ENCODE measurements around the gene ZNF516.
A peak's percentile ranks its signal among the peaks of the same experiment; 100 is the strongest.

ZNF516 gene

DNA sequence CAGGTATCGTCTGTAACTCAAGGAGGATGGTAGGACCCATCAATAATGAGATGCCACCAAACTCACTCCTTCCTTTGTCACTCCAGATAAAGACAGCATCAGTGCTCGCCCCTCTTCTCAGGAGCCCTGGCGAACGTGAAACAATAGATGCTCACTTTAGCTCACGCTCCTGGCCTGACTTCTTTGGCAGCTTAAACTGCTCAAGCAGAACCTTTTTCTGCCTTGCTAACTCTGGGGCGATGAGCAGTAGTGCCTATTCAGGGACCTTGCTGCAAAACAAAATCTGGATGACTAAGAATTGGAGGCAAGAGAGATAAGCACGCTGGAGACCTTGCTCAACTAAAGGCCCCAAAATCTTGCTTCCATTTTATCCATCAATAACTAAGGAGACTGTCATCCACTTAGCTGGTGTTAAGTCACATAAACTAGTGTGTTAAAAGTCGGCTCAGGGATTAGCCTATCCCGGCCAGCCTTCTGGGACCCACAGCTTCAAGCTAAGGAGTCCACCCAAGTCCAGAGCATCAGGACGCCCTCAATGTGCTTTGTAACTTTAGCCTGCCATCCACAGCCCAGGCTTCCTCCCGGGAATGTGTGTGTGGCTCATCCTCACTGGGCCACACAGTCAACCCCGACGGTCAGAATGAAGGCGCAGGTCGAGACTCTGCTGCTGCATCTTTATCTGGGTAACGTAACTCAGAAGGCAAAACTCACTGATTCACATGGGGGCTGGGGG is 38.9 kb downstream of the ZNF516 start:
- DNase-seq (ENCODE audit: low read depth in 4 of 4, low spot score in 1 of 4) = no peak

DNA sequence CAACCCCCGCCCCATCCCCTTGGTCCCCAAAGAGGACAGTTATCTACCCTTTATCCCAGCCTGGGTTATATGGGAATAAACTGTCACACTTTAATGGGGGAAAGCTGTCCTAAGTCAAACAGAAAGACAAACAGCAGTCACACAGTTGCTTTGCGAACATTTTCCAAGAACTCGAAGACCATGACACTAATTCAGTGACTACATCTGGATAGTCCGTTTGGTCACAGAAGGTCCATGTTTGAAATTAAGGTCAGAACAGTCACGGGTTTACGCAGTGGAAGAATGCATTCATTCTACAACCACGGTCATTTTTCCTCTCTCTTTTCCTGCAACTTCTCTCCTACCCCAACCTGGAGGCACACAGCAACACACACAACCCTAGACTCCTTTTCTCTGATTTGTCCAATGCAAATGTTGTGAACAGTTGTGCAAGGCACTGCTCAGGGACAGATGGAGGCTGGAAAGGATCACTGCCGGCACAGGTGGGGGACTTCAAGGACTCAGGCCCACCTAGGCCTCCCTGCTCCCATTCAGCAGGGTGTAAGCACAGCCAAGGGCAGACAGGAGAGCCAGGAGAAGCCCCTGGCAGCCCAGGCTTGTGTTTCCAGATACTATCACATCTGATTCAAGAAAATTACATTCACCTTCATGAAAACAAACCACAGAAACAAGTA is 39.9 kb downstream of the ZNF516 start:
- no peak for DNase-seq (ENCODE audit: low read depth in 4 of 4, low spot score in 1 of 4)

DNA sequence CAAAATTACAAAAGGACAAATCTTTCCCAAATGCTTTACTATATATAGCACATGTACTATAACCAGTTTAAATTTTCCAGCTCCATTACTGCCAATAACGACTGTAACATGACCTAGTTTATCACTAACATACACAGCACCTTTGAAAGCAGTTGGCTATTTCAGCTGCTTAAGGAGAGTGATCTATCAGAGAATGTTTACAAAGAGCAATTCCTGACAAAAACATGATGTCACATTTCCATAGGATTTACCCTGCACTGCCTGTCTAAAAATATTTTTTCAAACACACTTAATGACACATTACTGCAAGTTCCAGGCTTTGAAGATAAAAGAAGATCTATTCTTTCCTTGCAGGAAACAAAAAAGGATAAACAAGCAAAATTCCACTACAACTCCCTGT is 40.6 kb downstream of the ZNF516 start:
- DNase-seq (ENCODE audit: low read depth in 4 of 4, low spot score in 1 of 4) = no peak

DNA sequence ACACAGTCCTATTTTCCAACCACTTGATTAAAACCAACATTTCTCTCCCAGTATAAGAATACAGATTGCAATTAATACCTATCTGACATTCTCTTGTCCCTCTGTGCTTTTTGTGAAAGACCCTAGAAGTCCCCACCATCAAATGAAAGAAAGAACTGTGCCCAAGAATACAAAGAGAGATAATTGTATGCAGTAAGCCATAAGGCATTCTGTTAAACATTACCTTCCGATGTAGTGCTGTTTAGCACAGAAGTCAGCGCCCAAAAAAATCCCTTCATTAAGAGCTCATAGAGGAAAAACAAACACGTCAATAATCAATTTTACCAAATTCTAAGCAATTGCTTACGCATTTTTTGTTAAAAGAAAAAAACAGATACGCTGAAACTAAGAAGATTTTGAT is 41.1 kb downstream of the ZNF516 start:
- DNase-seq (ENCODE audit: low read depth in 4 of 4, low spot score in 1 of 4) = no peak

DNA sequence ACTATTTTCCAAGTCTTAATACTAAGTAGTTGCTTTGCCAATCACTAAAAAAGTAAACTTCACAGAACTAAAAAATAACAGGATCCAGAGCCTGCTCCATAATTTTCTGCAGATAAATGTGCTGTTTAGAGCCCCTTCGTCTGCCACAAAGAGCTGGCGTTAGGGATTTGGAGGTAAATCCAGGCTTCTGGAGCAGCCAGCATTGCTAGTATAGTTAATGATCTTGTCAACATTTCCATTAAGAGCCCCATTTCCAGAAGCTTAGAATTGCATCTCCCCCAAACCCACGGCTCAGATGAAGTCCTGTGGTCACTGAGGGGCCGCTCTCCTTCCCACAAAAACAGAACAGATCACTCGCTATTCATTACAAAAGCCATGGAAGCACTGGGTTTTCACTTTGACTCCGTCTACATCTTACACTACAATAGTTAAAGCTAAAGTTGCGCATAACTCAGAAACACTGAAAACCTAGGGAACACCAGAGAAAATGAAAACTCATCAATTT is 41.9 kb downstream of the ZNF516 start:
- DNase-seq (ENCODE audit: low read depth in 4 of 4, low spot score in 1 of 4) = no peak

DNA sequence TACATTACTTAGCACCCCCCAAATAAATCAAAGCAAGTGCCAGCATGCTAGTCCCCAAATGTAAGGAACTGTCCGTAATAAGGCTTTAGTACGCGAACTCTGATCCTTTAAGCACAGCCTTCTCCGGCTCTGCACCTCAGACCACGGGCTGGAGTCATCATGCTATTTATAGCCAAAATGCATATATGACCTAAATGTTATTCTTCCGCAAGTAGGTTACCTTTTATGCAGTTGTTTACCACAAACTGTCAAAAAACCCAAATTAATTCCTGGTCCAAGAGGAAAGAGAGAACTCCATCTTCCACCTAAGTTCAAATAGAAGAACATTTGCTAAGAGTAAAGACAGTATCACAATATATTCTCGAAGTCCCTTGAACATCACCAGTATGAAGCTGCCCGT is 42.7 kb downstream of the ZNF516 start:
- DNase-seq (ENCODE audit: low read depth in 4 of 4, low spot score in 1 of 4) = no peak

DNA sequence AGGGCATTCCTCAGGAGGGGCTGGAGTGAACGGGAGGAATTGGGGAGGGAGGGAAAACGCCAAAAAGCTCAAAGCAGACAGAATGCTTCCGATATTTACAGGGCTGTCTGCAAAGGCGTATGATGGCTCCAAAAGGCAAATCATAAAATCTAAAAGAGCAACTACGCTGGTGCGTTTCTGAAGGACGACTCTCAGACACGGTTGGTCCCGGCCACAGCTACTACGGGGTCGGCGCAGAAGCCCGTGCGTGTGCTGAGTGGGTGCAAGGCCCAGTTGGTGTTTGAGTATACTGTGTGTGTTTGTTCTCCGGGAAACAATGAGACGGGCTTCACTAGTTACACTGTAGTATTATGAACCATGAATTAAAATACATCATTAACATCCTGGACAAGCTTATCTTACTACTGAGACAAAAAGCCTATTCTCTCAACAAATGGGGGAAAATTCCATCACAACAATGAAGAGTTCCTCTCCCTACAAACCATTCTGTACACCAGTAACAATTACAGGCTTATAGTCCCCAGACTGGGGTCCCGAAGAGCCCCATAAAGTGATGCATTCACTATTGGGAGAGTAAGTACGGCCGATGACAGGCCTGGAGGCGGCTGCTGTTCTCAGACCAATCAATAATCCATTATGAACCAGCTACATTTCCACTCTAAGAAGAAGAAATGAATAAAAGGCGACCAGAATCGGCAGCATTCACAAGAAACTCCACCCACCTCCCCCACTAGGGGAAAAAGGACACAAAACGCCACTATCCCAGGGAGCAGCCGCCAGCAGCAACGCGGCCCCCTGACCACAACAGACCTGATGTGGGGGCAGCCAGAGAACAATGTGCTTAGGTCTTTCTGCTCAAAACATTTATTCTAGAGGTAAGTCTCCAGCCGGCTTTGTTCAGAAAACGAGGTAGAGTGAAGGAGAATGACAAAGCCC is 43.4 kb downstream of the ZNF516 start:
- no peak for DNase-seq (ENCODE audit: low read depth in 4 of 4, low spot score in 1 of 4)

DNA sequence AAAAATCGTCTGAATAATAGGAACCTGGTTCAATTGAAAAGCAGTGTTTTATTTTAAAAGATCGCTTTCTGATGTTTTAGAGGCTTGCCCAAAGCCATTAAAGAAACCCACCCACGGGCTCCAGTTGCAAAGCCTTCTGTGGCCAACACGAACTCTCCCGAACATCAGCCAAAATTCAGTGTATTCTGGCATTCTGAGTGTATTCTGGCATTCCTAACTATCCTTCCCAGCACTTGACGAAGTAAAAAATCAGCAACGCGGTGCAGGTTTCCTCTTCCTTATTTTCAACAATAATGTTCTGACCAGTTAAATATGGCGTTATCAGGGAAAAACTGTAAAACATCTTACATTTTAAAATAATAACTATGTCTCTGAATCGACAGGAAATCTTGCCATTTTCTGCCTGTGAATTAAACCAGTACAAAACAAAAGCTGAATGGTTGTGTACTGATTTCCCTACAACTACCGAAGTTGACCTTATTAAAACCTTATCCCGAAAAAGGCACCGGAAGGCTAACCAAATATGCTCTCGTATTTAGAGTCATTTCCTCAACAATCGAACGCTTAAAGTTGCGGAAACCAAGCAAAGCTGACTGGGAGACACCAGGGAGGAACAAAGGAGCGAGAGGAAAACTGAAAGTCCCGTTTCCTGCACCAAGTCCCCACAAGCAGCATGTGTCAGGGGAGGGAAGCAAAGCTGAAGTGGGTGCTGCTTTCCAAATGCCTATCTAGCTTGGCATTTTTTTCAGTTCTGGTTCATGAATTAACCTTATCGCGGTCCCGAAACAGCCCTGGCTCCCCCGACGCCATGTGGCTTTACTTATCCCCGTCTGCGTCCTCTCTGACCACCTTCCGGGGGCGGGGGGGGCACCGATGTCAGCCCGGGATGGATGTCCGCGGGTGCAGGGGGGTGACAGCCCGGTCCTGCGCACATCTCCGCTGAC is 44.3 kb downstream of the ZNF516 start:
- DNase-seq (ENCODE audit: low read depth in 4 of 4, low spot score in 1 of 4) = peak in 1 of 4 experiments; percentile 4

DNA sequence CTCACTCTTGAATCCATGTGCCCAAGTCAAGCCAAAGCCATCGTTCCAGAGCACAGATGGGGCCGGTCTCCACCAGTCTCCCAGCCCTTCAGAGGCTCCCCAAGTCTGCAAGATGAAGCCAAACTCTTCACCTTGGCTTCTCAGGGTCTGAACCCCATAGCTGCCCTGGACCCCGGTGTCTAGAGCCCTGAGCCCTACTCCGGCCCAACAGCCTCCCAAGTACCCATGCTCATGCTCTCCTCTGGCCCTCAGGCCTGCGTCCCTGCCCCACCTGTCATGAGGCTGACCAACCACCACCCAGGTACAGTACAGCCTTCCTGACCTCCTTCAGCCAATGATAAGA is 46.0 kb downstream of the ZNF516 start:
- DNase-seq (ENCODE audit: low read depth in 4 of 4, low spot score in 1 of 4) = no peak

DNA sequence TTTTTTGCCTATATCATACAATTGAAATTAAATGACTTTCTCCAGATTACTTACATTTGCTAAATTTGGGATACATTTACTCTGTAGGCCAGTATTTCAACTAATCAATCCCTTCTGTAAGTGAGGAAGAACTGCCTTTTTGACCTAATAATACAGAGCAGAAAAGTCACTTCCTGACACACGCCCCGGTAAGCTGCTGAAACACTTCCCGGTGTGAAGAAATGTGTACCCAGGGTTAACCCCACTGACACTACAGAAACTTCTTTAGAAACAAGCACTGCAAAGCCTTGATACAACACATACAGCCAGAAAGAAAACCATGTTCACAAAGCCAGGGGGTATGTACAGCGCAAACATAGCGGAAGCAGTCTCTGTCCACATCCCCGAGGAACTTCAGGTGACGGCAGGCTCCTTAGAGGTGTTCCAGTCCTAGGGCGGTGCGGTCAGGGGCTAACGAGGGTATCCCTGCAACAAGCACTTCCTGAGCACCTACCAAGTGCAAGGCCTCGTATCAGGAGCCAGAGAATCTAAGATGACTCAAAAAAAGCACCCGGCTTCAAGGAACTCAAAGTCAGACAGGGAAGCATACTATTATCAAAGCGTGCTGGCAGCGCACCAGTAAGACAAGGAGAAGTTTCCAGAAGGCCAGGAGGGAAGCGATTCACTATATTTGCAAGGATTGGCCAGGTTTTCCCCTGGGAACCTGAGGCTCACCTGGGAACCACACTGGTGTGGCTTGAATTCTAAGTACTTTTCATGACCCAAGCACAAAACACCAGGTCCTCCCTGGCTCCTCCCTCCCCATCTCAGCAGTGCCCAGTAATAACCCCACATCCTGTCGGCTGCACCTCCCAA is 46.6 kb downstream of the ZNF516 start:
- DNase-seq (ENCODE audit: low read depth in 4 of 4, low spot score in 1 of 4) = no peak

DNA sequence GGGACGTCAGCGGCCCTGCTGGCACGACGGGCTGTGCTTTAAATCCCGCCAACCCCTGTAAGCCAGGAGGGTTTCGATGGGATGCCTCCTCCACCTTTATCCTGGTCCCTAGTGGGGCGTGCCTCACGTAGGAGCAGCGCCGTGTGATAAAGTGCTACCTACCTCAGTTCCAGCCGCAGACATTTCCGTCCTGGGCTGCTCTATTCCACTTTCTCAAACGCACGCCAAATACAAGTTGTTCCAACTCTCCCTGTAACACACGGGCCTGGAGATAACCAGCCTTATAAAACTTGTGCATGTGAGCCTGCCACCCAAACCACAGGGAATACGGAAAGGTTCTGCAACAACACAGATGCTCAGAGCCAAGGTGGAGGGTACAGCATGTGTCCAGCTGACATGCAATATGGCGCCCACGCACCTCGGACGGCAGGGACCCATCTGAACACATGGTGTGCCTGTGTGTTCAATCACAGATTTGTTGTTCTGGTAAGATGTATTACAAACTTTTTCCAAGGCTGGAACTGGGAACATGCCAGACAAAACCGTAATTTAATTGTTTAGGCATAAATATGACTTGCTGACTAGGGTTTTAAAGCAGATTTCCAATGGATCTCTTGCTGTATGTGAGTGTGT is 47.7 kb downstream of the ZNF516 start:
- no peak for DNase-seq (ENCODE audit: low read depth in 4 of 4, low spot score in 1 of 4)

DNA sequence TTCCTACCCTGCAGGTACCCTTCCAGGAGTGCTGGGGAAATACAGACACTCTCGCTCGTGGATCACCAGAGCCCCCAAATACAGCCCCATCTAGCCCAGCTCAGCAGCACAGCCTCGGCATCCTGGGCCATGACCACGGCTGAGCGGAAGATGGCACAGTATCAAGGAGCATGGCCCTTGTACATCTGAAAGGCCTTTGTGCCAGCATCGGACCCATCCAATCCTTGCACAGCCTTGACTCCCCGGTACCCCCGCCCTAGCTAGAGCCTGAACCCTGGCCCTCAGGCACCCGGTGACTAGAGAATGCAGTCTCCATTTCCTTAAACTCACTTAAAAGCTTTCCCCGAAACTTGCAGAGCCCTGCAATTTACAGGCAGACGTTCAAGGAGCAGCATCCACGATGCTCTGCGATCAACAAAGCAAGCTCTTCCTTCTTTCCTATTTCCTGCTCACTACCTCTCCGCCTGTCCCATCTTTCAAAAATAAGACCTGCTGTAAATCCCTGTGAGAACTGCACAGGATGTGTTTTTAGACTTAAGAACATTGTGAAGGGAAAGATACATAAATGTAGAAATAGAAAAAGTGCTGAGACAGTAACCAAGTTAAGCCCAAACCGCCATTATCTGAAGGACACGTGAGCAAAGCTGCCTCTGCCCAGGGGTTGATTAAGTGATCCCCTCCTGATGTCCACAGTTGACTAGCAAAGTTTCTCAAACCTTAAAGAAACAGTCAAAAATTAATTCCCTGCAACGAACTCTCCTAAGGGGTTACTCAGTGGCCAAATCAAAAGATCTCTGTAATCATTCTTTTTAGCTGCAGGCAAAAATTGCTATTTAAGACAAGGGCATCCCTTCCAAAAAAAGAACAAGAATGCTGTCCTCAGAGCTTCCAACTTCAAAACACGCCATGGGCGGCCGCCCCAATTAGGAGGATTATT is 48.5 kb downstream of the ZNF516 start:
- no peak for DNase-seq (ENCODE audit: low read depth in 4 of 4, low spot score in 1 of 4)

DNA sequence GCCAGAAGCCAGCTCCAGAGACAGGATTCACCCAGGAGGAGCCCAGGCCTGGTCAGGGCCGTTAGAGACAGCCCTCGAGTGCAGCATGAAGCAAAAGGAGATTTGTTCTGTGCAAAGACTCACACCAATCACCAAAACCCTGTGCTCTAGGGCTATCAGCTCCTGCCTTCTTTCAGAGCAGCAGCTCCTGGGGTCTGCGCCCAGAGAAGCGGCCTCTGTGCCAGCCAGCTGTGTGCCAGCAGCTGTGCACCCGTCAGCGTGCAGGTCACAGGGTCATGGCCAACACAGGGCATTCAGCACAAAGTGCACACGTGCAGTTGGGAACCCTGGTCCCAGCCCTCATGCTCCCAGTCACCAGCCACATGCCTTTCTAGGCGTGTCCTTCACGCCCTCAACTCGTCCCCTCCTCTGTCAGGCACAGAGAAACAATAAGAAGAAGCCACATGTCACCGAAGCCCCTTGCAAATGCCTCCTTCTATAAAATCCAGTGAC is 49.3 kb downstream of the ZNF516 start:
- DNase-seq (ENCODE audit: low read depth in 4 of 4, low spot score in 1 of 4) = no peak

DNA sequence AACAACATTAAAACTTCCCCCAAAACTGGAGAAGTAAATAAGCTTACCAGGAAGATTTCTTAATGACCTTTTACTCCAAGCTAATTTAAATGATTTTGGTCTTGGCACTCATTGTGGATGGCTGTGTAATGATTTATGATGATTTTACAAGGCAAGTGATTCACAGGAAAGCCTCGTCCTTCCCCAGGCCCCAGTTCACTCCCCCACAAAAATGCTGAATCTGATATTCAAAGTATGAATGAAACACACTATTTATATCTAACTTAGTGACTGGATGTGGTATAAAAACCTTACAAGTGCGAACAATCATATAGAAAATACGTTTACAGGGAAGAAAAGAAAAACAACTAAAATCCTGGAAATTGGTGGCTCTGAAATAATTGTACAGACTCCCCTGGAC is 49.8 kb downstream of the ZNF516 start:
- no peak for DNase-seq (ENCODE audit: low read depth in 4 of 4, low spot score in 1 of 4)

DNA sequence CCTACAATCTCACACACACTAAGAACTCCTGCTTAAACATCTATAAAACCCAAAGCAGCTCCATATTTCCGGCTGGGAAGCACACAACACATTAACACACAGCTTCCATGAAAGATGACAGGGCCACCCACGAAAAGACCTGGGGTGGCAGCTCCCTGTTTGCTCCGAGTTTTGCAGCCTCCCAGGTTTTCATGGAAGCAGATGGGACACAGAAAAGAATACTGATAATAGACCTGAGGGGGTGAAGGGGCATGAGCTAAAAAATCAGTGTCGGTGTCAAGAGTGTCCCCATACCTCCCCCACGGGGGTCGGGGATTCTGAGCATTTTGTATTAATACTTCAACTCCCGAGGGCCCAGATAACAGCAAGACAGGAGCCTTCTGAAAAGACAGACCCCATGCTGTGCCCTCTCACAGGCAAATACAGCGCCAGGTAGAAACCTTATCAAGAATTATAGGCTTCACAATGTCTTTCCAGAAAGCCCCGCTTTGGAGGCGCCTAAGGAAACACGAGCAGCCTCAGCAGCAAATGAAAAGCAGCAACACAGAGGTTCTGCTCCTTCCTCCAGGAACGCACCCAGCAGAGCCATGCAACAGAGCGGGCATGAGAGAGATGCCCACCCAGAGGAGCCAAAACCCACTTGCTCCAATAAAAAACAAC is 50.5 kb downstream of the ZNF516 start:
- no peak for DNase-seq (ENCODE audit: low read depth in 4 of 4, low spot score in 1 of 4)

DNA sequence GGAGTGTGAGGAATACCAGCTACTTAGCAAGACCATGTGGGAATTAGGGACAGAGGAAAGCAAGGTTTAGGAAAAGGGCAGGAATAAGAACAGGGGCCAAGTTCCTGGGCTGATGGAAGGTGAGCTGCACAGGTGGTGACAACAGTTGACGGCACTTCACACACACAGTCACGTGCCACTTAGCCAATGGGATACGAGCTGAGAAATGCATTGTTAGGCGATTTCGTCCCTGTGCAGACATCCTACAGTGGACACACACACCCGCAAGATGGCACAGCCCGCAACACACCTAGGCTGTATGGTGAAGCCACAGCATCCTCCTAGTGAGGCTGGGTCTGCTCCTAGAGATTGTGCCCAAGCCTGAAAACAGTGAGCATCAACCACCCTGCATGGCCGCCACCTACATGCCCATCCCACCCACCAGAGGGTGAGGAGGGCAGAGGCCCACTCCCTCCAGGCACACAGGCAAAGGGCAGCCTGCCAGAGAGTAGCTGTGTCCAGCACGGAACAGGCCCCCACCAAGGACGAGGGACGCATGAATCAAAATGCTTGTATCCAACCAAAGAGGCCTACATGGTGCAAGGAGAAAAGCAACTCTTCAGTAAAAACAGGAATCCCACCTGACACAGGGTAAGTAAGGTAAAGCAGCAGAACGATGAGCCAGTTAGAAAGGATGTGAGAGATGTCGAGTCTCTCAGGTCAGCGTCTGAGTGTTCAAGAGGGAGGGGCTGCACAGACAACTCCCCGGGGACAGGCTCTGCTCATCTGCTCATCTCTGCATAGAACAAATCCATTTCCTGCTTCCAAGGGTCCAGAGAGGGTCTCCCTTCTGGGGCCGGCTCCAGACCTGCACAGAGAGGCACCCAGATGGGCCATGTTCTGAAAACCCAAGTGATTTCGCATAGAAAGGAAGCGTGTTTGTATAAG is 51.3 kb downstream of the ZNF516 start:
- no peak for DNase-seq (ENCODE audit: low read depth in 4 of 4, low spot score in 1 of 4)

All from stimulated activated CD4-positive, alpha-beta T cell treated with anti-CD3 and anti-CD28 coated beads, Interleukin-1b, Interleukin-23, amount 100 ng/mL, for 24 hours (primary cell).